ENCODE data around the gene GALNT7.
"Not testable (repeated sequence)": the region's sequence is repeated elsewhere in the genome, so short reads cannot be mapped to it uniquely, and the experiment has no call there.

Gene GALNT7

DNA sequence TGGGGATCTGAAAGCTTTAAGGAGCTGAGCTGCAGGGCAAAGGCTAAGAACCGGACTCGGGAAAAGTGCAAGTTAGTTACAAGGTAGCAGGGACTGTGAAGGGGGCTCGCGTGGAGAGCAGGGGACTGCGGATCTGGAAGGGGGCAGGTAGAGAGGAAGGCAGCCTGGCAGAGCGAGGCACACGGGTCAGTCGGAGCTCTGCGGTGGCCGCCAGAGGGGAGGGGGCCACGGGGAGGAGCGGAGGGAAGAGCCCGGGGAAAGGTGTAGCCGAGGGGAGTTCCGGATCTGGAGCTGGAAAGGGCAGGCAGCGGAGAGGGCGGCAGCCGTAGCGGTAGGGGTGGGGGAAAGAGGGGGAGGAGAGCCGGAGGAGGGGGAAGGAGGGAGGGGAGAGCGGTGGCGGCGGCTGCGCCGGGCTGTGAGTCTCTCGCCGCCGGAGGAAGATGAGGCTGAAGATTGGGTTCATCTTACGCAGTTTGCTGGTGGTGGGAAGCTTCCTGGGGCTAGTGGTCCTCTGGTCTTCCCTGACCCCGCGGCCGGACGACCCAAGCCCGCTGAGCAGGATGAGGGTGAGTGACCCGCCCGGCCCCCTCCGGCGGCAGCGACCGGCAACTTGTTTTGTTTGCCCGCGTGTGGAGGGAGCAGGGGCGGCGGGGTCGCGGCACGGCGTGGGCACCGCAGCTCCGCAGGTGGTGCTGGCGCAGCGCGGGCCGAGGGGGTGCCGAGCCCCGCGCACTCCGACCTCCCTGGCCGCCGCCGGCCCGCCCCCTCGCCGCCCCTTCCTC lies at the start of gene GALNT7:
Gene GALNT7 (plus strand): TSS at position 416 of the 782 bp plus-strand sequence. CDS start 25 bp downstream, at position 441.
- peak; percentile 34 to 69 (median 38) for DNase-seq (ENCODE audit: low read depth in 3 of 3)

DNA sequence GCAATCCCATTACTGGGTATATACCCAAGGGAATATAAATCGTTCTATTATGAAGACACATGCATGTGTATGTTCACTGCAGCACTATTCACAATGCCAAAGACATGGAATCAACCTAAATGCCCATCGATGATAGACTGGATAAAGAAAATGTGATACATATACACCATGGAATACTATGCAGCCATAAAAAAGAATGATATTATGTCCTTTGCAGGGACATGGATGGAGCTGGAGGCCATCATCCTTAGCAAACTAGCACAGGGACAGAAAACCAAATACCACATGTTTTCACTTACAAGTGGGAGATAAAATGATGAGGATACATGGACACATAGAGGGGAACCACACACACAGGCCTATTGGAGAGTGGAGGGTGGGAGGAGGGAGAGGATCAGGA lies 49.8 kb upstream of the GALNT7 start:
- not testable (repeated sequence) for DNase-seq (ENCODE audit: low read depth in 3 of 3)

DNA sequence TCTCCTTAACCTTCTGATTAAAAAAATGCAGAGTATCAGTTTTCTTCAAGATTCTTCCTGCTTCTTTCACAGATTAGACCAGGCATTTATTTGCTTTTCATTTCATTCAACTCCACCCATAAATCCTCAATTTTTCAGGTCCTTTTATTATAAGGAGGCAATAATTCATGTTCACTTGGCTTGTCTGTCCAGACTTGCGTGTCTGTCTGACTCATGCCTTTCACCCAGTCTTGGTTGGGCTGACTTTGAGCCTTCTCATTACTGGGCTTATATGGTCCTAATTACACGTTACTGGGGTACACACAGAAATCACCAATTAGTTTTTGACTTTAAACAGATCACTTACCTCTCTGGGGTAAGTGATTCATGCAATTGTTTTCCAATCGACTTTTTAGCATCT lies 48.8 kb upstream of the GALNT7 start:
- no peak for DNase-seq (ENCODE audit: low read depth in 3 of 3)

DNA sequence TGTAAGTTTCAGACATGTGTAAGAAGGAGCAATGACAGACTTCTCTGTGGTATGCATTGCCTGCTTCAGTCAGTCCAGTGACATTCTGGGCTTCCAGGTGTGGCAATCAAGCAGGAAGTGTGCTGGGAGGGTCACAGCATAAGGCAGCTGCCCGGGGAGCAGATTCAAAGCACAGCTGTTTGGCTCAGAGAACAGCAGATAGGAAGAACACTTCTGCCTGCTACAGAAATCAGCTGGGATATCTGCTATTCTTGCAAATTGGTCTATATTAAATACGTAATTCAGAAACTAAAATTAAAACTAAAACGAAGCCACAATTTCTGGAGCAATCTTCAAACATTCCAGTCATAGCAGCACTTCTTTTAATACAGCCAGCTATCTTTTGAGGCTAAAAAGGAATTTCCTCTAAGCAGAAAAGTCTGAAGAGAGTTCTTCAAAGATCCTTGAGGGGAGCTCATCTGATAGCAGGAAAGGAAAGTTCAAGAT lies 47.5 kb upstream of the GALNT7 start:
- DNase-seq (ENCODE audit: low read depth in 3 of 3): no peak

DNA sequence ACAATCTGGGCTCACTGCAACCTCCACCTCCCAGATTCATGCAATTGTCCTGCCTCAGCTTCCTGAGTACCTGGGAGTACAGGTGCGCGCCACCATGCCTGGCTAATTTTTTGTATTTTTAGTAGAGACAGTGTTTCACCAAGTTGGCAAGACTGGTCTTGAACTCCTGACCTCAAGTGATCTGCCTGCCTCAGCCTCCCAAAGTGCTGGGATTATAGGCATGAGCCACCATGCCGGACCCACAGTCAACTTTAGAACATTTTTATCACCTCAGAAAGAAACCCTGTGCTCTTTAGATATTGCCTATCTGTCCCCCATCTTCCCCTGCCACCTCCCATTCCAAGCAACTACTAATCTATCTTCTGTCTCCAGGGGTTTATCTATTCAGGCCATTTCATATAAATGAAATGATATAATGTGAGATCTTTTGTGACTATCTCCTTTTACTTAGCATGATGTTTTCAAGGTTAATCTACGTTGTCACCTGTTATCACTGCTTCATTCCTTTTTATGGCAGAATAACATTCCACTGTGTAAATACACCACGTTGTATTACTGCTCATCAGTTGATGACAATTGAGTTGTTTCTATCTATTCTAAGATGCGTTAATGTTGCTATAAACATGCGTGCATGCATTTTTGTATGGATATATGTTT lies 44.3 kb upstream of the GALNT7 start:
- no peak for DNase-seq (ENCODE audit: low read depth in 3 of 3)

GRCh38 chr4:173125216-173125812 lies 43.3 kb upstream of the GALNT7 start:
- DNase-seq (ENCODE audit: low read depth in 3 of 3): no peak

GRCh38 chr4:173128199-173128890 lies 40.3 kb upstream of the GALNT7 start:
- DNase-seq (ENCODE audit: low read depth in 3 of 3): no peak

DNA sequence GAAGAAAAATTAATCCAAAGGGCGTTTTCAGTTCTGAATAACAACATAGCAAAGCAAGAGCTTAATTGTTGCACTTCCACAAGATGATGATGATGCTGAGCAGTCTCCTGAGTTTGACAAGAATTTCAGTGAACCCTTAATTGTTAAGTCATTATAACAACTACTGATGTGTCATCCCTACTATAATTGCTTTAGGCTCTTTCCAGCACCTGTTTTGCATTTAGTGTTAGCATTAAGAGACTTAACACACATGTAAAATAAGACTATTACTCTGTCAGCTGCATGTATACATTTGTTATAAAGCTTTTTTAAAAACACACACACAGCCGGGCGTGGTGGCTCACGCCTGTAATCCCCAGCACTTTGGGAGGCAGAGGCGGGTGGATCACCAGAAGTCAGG lies 37.9 kb upstream of the GALNT7 start:
- no peak for DNase-seq (ENCODE audit: low read depth in 3 of 3)

GRCh38 chr4:173134426-173134825 lies 34.2 kb upstream of the GALNT7 start:
- no peak for DNase-seq (ENCODE audit: low read depth in 3 of 3)

GRCh38 chr4:173135241-173135847 lies 33.3 kb upstream of the GALNT7 start:
- no peak for DNase-seq (ENCODE audit: low read depth in 3 of 3)

GRCh38 chr4:173138624-173139023 lies 30.0 kb upstream of the GALNT7 start:
- DNase-seq (ENCODE audit: low read depth in 3 of 3): no peak

- DNase-seq (ENCODE audit: low read depth in 3 of 3): no peak
These were observed 29.1 kb upstream of the GALNT7 start for GRCh38 chr4:173139561-173139960.

DNA sequence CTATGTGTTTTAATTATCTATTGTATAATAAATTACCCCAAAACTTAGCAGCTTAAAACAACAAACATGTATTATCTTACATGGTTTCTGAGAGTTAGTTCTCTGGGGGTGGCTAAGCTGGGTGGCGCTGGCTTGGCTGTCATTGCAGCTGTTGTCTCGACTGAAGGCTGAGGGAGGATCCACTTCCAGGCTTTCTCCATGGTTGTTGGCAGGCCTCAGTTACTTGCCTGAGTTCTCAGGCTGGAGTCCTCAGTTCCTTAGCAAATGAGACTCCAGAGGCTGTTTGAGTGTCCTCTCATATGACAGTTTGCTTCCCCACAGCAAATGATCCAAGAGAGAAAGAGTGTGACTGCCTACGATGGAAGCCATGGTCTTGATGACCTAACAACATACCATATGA lies 23.5 kb upstream of the GALNT7 start:
- no peak for DNase-seq (ENCODE audit: low read depth in 3 of 3)

- no peak for DNase-seq (ENCODE audit: low read depth in 3 of 3)
These were observed 22.2 kb upstream of the GALNT7 start for GRCh38 chr4:173146456-173146855.

DNA sequence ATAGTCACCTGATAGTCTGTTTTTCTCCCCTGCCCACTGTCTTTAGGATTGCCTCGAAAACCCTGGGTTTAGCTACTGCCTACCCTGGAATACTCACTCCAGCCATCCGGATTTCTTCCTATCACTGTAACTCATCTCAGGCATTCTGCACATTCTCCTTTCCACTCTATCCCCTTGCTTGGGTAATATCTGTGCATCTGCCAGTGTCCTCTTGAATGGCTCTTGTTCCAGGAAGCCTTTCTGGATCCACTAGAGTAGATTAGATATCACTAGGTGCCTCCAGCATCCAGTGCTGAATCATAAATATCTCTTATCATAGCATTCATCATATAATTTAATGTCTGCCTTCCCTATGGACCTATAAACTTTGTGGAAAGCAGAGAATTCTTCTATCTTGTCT lies 17.1 kb upstream of the GALNT7 start:
- DNase-seq (ENCODE audit: low read depth in 3 of 3): no peak

DNA sequence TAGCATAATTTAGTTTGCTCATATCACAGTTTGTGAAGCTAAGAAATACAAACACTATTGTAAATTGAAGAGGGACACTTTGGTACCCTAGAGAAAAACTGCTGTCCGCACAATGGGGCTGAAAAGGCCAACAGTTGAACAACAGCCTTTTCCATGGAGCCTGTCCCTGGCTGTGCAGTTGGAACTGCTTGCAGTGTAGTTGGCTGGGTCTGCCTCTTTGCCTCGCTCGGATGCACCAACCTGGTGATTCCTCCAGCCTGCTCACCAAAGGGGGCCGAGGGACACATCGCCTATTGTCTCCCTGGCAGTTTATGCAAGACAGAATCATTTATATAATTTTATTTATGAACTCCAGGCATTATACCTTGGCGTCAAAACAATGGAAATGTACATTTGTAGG lies 16.5 kb upstream of the GALNT7 start:
- no peak for DNase-seq (ENCODE audit: low read depth in 3 of 3)

- DNase-seq (ENCODE audit: low read depth in 3 of 3): no peak
These were observed 15.2 kb upstream of the GALNT7 start for GRCh38 chr4:173153445-173153844.

DNA sequence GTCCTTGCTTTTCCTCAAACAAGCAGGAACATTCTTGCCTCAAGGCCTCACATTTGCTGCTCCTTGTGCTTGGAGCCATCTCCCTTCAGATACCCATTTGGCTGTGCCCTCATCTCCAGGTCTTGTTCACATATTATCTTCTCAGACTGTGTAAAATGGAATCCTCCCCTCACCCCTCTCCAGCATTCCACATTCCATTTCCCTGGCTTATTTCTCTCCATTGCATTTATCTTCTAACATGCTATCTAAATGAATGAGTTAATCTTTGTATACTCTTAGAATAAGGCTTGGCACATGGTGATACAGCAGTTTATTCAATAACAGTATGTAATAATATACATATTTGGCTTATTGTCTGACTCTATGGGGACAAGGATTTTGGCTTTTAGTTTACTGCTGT lies 8.8 kb upstream of the GALNT7 start:
- DNase-seq (ENCODE audit: low read depth in 3 of 3): no peak

DNA sequence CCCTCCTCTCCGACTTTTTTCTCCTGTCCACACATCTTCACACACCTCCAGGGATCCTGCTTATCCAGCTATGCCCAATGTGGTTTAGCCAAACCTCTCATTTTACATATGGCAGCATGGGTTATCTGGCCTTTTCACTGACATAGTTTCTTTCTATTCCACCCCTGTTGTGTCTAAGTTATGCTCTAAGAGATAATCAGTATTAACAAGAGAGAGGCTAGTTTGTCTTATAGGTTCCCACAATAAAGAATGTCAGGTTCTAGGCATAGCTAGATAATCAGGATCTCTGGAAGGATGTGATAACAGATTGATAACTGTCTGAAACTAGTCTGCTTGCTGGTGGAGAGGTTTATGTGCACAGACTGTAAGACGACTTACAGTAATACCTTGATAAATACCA lies 7.7 kb upstream of the GALNT7 start:
- no peak for DNase-seq (ENCODE audit: low read depth in 3 of 3)

DNA sequence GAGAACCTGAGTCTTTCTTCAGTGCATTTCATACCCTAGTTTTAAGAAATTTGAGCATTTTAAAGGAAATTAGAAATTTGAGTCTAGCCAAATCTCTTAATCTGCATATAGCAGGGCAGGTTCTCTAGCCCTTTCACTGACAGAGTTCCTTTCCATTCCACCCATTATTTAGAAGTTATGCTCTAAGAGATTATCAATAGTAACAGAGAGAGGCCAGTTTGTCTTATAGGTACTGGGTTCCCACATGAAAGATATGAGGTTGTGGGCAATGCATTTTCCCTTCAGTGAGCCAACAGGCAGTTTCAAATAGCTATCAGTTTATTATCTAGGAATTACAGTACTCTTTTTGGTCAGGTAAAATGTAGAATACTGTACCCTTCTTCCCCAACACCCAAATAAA lies 7.3 kb upstream of the GALNT7 start:
- DNase-seq (ENCODE audit: low read depth in 3 of 3): no peak

GRCh38 chr4:173165706-173166105 lies 2.9 kb upstream of the GALNT7 start:
- no peak for DNase-seq (ENCODE audit: low read depth in 3 of 3)

GRCh38 chr4:173166491-173166890 lies 2.1 kb upstream of the GALNT7 start:
- no peak for DNase-seq (ENCODE audit: low read depth in 3 of 3)
